ENCODE measurements around the gene CTSE.
A peak's percentile ranks its signal among the peaks of the same experiment; 100 is the strongest.

The CTSE gene

DNA sequence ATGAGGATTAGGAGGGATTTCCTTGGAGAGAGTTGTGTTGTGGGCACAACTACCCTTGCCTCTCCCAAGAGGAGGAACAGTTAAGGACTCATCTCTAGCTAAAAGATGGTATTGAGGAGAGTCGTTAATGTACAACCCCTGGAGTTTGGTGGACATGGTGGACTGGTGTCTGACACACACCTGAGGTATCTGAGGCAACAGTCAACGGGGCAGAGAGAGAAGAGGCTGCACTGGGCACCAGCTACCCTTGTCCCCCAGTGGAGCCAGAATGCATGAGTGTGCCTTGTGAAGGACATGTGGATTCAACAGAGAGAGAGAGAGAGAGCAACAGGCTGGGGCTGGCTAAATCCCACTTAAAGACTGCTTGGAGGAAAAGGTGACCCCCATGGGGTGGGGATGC lies 33.5 kb downstream of the CTSE start:
- no peak for DNase-seq

DNA sequence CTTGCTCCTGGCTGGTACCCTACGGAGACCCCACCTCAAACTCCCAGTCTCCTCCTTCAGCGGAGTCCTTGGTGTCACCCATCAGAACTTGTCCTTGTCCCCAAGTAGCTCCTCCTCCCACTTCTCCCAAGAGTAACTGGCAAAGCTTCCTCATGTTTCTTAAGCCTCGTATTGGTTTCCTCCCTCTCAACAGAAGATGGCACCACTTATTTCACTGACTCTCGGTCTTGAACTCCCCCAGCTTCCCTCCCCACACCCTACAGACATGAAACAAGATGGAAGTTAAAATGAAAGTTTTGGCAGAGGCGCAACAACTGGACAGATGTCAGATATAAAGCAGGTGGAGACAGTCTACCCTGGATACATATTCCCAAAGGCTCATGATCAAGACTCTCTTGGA lies 33.9 kb downstream of the CTSE start:
- no peak for DNase-seq

DNA sequence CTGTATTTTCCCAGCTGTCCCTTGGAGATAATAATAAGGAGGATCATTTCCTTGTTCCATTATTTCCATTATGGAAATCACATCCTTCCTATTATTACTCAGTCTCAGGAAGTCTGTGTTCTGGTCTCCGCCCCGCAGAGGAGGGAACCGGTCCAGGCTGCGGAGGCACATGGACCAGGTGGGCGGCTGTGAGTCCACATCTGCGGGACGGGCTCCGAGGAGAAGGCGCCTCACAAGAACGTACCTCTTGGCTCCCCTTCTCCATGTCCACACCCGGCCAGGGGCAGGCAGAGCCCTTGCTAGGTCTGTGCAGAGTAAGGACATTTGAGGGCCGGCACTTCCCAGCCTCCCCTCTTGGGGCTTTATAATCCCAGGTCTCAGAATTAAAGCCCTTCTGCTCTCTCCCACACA lies 35.1 kb downstream of the CTSE start:
- no peak for DNase-seq

DNA sequence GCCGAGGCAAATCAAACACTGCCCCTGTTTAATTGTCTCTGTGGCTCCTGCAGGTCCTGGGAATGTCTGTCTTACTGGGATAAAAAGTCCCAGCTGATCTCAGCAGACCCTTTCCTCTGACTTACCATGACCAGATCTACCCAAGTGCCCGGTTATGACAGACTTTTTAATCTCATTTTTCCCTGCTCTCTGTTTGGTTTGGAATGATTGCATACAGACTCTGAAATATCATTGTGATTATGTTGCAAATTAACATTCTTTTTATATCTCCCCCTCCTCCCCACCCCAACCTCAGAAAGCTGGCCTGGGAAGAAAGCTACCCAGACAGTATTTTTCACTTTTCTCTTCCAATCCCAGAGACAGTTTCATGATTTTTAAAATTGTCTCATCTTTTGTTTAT lies 36.8 kb downstream of the CTSE start:
- DNase-seq = no peak

DNA sequence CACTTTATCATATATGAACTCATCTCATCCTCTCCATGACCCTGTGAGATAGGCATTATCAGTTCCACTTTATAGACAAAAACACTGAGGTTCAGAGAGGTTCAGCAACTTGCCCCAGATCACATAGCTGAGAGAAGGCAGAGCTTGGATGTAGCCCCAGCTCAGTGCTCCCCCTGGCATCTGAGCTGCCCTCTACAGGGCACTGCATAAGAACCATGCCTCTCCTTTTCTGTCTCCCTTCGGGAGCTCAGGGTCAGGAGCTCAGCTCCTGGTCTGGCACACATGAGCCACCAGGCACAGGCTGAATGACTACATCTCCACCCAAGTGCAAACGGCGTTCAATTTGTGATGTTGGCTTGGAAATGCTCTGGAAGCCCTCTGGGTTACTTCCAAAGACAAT lies 37.4 kb downstream of the CTSE start:
- no peak for DNase-seq

DNA sequence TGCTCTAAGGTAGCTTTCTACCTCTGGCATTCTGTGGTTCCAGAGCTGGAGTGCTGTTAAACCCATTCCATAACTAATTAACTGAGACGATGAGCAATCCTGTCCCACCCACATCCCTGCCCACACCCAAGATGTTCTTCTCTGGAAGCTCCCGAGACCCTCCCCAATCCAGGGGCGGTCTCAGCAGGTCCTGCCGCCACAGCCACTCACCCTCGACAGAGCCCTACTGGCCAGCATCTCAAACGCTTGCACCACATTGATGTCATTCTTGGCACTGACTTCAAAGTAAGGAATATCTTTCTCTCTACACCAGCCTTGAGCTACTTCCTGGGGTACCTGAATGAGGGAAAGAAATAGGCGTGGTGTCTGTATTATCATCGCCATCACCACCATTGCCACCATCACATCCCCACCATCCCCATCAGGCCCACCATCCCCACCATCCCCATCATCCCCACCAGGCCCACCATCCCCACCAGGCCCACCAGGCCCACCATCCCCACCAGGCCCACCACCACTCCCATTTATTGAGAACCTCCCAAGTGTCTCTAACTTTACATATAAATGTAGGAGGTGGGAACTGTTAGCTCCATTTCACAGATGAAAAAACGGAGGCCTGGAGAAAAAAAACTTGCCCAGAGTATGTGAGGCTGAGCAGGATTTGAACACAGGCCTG lies 38.2 kb downstream of the CTSE start:
- no peak for DNase-seq

DNA sequence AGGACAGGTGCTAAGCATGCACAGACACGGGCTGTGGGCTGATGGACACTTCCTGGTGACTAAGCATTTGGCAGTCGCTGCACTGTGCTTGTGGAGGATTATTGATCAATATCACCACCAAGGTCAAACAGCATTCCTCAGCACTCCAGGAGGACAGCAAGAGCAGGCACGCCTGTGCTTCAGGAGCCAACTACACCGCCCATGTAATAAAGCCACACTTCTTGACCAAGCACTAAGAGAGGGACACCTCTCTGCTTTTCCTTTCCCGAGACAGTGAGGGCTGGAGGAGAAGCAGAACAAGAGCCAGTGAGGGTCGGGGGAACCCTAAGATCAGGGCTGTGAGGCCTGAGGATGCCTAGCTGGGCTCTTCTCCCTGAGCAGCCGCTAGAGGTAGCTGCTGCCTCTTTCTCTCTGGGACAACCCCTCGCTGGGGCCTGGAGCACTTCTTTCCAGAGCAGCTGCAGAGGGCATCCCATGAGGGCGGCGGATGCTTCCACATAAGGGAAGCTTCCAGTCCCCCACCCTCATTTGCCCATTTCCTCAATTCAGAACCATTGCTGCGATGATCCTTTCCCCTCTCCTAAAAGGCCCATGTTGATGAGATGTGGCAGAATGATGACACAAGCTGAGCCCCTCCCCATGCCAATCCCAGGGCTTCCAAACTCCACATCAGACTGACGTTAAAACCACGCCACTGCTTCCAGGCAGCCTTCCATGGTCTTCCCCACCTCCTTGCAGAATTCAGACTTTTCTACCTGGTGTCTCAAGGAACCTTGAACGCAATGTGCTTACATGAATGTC lies 39.6 kb downstream of the CTSE start:
- no peak for DNase-seq

DNA sequence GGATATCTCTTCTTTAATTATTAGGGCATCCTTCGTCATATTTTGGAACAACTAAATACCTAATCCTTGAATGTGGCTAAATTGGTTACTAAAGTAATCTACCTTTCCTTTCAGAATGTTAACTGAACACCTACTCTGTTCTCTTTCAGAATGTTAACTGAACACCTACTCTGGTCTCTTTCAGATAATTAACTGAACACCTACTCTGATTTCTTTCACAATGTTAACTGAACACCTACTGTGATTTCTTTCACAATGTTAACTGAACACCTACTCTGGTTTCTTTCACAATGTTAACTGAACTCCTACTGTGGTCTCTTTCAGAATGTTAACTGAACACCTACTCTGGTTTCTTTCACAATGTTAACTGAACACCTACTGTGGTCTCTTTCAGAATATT lies 42.4 kb downstream of the CTSE start:
- no peak for DNase-seq

DNA sequence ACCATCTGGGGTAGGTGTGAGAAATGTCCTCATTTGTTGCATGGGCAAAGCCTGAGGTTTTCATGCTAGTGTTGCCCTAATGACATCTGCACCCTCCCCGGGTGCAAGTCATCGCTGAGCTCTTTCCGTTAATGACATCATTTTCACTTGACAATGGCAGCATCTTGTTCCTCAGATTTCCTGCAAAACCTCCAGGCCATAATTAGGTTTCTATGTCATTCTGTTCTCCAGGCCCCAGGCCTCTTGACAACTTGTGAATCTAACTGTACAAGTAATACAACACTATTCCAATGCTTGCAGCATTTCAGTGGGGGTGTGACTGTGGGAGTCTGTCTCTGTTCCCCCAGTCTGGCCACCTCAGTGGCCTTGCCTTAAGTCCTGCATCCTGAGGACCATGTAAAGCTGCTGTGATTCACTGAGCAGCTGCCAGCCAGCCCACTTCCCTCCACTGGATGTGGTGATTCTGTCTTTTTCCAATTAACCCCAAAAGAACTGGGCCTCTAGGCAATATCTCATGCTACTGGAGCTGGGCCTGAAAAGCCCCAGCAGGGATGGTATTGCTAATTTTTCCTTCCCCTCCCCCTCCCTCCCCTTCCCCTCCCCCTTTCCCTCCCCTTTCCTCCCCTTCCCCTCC lies 43.3 kb downstream of the CTSE start:
- DNase-seq = no peak

DNA sequence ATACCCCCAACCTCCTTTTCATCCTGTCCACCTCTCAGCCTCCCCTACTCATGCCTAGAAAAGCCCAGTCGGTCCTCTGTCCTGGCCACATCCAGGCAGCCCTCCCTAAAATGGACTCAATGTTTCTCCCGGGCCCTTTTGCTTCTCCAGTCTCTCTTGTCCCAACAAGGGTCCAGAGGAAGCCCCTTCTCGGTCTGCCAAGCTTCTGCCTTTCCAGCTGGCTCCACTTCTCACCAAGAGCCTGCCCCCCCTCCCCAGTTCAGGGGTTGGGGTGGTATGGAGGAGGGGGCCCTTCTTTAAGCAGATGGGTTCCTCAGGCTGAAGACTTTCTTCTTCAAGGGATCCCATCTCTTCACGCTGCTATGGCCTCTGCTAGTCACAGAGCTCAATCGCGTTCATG lies 44.4 kb downstream of the CTSE start:
- no peak for DNase-seq

DNA sequence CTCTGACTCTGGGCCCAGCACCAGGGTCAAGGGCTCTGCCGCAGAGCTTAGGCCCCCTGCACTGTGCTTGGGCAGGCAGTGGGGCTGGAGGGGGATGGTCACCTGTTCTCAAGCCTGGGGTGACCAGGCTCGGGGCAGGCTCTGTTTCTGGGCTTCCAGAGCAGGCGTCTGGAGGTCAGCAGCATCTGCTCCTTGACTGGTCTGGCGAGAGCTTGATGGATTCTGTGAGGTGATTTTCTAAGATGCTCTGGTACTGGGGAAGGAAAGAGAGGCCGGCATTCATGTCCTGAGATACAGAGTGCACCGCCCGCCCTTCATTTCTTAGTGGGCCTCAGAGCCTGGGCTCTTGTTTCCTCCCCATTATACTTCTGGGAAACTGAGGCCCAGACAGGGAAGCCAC lies 45.0 kb downstream of the CTSE start:
- DNase-seq = no peak

DNA sequence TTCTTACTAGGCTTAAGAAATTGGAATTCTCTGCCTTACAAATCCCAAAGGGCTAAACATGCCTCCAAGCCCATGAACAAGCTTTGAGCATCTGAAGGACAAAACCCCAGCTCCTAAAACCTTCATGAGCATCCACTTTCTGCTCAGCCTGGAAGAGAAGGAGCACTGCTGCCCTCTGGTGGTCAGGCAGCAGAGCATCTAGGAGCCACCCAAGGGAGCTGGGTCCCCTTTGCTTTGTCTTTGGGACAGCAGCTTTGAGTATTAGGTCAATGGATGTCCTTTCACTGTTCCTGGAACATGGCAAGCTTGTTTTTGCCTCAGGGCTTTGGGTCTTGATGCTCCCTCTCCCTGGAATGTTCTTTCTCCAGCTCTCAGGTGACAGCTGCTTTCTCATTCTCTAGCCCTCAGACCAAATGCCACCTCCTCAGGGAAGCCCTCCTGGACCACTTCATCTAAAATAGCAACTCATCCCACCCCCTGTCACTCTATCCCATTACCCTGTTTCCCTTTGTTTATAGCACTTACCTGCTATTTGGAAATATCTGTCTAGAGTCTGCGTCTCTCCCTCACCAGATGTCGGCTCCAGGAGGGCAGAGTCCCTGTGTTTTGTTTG lies 46.2 kb downstream of the CTSE start:
- DNase-seq = peak; percentile 36 to 79 (median 62)

DNA sequence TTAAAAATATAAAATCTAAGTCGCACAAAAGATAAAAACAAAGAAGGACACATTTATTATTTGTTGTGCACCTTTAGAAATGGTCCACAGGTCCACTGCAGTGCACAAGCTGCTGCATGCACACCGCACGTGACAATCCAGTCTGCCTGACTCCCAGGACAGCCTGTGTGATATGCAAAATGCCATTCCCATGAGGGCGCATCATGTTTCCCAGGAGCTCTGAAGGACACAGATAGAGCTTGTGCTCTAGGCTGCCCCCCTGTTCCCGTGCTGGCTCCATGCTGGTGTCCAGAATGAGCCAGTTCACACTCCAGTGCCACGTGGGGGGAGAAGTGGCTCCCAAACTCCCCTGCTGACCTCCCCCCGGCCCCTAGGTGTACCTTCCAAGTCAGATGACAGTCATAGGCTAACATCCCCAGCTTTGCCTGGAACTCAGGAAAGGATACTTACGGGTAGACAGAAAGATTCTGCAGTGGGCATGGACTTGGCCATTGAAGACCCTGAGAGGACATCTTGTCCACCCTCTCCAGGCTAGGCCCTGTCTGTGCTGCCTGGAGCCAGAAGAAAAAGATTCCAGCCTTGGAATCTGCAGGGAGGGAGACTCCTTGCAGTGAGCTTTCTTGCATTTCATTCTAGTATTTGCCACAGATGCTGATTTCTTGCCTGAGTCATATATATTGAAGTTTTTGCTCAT lies 46.8 kb downstream of the CTSE start:
- no peak for DNase-seq

DNA sequence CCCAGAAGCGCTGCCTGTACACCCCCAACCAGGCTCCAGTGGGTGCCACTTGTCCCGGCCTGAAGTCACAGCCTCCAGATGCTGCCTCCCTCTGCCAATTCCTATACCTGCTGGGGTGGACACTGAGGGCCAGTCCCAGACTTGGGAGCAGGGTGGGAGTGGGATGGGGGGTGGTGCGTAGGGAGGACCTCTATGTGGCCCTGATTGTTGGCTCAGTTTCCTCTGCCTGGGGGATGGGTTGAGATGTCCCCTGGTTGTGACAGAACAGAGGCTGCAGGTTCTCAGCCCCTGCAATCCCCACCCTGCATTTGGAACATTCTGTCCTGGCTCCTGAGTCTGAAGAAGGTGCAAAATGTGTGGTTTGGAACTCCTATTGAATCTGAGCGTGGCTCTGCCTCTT lies 47.7 kb downstream of the CTSE start:
- DNase-seq = no peak

DNA sequence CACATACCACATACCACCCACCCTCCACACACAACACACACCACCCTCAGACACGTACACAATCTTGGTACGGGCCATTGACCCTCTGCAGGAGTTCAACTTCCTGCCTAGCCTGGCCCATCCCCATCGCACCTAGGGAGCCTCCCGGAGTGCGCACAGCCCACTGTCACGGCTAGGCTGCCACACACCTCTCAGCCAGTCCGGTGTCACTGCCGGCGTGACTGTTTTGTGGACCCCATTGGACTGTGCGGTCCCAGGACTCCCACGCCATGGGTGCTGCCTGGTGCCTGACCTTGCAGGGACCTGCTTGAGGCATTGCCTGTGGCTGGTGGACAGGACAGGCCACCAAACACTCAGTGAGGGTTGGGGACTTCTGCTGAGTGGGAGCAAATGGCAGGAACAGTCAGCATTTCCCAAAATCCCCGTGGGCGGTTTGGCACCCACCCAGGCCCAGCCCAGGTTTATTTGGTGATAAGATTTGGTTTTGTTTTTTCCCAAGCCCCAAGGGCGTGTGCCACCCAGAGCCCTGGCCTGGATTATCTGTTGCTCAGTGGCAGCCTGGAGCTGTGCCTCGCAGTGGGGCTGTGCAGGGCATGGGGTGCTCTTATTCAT lies 48.2 kb downstream of the CTSE start:
- DNase-seq = no peak

DNA sequence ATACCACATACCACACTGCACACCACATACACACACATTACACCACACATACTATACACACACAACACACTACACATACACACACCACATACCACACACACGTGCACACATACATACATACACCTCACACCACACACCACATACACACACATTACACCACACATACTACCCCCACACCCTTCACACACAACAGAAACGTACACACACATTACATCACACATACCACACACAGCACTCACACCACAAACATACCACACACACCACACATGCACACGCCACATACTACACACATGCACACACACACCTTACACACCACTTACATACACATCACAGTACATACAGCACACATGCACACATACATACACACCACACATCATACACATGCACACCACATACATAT lies 49.0 kb downstream of the CTSE start:
- no peak for DNase-seq

DNA sequence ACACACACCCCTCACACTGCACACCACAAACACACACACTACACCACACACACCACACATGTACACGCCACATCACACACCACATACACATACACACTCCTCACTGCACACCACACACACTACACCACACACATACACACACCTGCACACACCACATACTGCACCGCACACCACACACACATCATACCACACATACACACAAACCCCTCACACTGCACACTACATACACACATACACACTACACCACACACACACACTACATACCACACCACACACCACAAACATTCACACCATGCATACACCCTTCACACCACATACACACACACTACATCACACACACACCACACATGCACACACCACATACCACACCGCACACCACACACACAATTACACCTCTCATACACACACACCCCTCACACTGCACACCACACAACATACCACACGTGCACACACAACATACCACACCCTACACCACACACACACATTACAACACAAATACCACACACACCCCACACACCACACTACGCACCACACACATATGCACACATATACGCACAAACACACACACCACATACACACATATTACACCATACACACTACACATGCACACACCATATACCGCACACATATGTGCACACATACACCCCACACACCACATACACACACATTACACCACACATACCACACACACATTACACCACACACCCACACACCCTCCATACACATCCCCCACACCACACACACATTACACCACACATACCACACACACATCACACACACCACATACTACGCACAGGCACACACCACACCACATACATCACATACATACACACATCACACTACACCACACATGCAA lies 50.1 kb downstream of the CTSE start:
- DNase-seq = peak in 1 of 5 experiments; percentile 26

DNA sequence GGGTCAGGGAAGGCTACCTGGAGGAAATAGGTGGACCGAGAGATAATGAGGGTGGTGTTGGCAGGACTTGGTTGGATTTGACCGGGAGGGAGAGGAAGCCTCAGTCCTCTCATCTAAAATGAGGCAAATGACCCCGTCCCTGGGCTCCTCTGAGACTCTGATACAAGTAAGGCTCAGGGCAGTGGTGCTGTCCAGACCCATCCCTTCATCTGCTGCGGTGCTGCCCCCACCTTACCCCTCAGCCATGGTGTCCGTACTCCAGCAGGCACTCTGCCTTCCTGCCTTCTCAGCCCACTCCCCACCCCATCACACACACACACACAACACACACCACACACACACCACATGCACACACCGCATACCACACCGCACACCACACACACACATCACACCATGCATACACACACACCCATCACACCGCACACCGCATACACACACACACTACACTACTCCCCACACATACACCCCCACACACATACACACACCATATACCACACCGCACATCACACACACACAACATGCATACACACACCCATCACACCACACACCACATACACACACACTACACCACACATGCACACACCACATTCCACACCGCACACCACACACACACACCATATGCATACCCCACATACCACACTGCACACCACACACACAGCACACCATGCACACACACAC lies 51.1 kb downstream of the CTSE start:
- DNase-seq = peak in 1 of 5 experiments; percentile 30

DNA sequence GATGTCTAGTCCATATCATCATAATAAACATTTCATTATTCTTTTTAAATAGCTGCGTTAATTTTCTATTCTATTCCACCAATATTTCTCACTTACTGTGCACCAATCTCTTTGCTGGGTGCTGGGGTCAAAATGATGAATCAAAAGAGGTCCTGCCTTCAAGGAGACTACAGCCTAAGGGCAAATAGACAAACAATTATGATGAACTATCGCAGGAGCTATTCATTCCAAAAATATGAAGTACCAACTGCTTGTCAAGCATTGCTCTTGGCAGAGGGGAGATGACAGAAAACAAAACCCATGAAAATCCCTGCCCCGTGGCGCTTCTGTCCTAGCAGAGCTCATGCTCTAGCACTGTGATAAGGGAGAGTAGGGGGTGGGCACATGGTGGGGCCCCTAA lies 51.6 kb downstream of the CTSE start:
- DNase-seq = peak in 1 of 5 experiments; percentile 22

DNA sequence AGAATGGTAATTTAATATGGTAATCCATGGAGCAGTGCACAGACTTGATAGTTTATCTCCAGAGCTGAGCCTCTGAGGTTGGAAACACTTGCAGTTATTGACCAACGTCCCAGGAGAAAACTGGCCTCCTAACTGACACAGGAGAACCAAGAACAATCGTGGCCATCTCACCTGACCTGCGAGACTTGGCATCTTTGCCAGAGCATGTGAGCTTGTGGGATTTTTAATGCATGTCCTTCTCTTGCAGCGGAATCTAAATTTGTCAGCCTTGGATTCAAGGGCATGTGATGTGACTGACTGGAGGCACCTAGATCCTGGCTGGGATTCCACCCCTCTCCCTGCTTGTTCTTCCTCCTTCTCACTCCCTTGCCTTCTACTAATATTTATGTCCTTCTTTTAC lies 52.6 kb downstream of the CTSE start:
- DNase-seq = no peak

DNA sequence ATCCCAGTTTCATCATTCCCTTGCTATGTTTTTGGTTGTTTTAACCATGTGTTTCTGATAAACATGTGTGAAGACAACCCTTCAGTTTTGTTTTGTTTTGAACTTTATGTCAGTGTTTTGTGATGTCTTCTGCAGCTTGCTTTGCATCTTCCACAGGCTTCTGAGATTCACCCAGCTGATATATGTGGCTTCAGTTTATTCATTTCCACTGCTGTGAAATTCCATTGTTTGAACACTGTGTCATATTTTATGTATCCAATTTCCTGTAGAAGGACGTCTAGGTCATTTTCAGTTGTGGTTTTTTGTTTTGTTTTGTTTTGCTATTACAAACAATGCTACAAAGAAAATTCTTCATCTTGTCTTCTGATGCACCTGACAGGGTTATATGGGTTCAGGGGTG lies 53.2 kb downstream of the CTSE start:
- DNase-seq = peak in 1 of 5 experiments; percentile 56
